DOHH2 (cell line): Measurements from ENCODE around the gene ATP6V0D1.

Source experiments
- H3F3A ChIP-seq: fragments of 200-600 bp; sonication (generic), shearing (Covaris generic); 2 replicates; pipeline ENCODE4 v1.6.0; 2016; ENCODE audit warnings: antibody characterized with exemption, mild to moderate bottlenecking; ENCODE audit not compliant: control insufficient read depth, insufficient read depth
- H3K27ac ChIP-seq: fragments of 200-600 bp; sonication (generic); 2 replicates; pipeline ENCODE4 v1.5.1; 2014; ENCODE audit warnings: low read depth, mild to moderate bottlenecking, low read length, moderate library complexity
- H3K27me3 ChIP-seq: fragments of 200-600 bp; sonication (generic); 2 replicates; pipeline ENCODE4 v1.6.1; 2014; ENCODE audit warnings: mild to moderate bottlenecking, low read length, mixed read lengths; ENCODE audit not compliant: control insufficient read depth
- H3K36me3 ChIP-seq: fragments of 200-600 bp; sonication (generic); 2 replicates; pipeline ENCODE4 v1.6.1; 2014; ENCODE audit warnings: mild to moderate bottlenecking, low read length, moderate library complexity, mixed read lengths; ENCODE audit not compliant: control insufficient read depth
- H3K4me1 ChIP-seq: fragments of 200-600 bp; sonication (generic); 2 replicates; pipeline ENCODE4 v1.6.1; 2014; ENCODE audit warnings: mild to moderate bottlenecking, low read length, mixed read lengths; ENCODE audit not compliant: control insufficient read depth
- H3K4me2 ChIP-seq: fragments of 200-600 bp; sonication (generic); 2 replicates; pipeline ENCODE4 v1.6.0; 2014; ENCODE audit warnings: mild to moderate bottlenecking, low read length, moderate library complexity
- H3K4me3 ChIP-seq: fragments of 200-600 bp; sonication (generic); 2 replicates; pipeline ENCODE4 v1.5.1; 2014; ENCODE audit warnings: mild to moderate bottlenecking, low read length, mixed read lengths
- H3K79me2 ChIP-seq: fragments of 200-600 bp; sonication (generic); 2 replicates; pipeline ENCODE4 v1.6.1; 2014; ENCODE audit warnings: mild to moderate bottlenecking, low read length, mixed read lengths; ENCODE audit not compliant: control insufficient read depth
- H3K9me2 ChIP-seq: fragments of 200-600 bp; sonication (generic); replicated peaks from 2 replicates; pipeline ENCODE4 v1.6.1; 2014; ENCODE audit warnings: mild to moderate bottlenecking, low read length, mixed read lengths; ENCODE audit not compliant: control insufficient read depth
- H3K9me3 ChIP-seq: fragments of 200-600 bp; sonication (generic); 2 replicates; pipeline ENCODE4 v1.6.1; 2014; ENCODE audit warnings: antibody characterized with exemption, low read length, mixed read lengths; ENCODE audit not compliant: control insufficient read depth, insufficient read depth
- H4K20me1 ChIP-seq: fragments of 200-600 bp; sonication (generic); 2 replicates; pipeline ENCODE4 v1.6.0; 2014; ENCODE audit warnings: low read depth, mild to moderate bottlenecking, antibody characterized with exemption, low read length, moderate library complexity; ENCODE audit not compliant: control insufficient read depth, insufficient read depth
- CTCF ChIP-seq: fragments of 200-600 bp; sonication (generic); IDR thresholded peaks from one replicate; pipeline ENCODE4 v1.5.1; 2014; ENCODE audit warnings: antibody characterized with exemption, mild to moderate bottlenecking, low read depth, low read length; ENCODE audit not compliant: poor library complexity, severe bottlenecking
- EZH2phosphoT487 ChIP-seq: fragments of 200-600 bp; sonication (generic); IDR thresholded peaks from 2 replicates; pipeline ENCODE4 v1.6.1; 2017; ENCODE audit warnings: borderline replicate concordance, mild to moderate bottlenecking, antibody characterized with exemption, low read length, moderate library complexity, mixed read lengths

Gene ATP6V0D1

DNA sequence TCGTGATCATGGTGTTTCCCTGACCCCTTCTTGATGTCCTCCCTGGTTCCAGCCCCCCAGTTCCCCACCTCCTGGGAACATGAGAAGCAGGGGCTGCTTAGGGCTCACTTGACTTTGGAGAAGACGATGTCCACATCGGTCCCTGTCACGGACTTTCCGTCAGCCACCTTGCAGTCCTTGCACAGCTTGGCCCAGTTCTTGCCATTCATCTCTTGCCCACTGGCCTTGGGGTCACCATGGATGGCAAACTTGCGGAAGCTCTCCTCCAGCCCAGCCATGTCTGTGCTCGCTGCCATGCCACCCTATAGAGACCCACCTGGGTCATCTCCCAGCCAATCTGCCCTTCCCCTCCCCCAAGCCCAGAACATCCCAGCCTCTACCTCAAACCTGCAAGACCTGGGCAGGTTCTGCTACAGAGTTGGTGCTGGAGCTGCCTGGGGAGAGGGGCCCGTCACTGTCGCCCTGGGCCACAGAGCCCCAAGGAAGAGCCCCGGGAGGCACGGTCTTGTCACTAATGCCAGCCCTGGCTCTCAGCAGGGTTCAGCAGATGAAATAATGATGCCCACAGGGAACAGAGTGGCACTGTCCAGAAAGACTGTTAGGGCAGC lies 90.0 kb downstream of the ATP6V0D1 start:
- no peak overlapping the region for H3K4me3 ChIP-seq
- no peaks in the 10 kb centered on the region for H3K36me3 ChIP-seq
- H3K9me3 ChIP-seq = no peaks in the 10 kb centered on the region
- H3K27ac ChIP-seq = no peak overlapping the region
- TF ChIP-seq EZH2phosphoT487 = no peak
- no peak for TF ChIP-seq CTCF
- no peak overlapping the region for H3K4me2 ChIP-seq
- peaks cover 27% of the 10 kb centered on the region for H3K27me3 ChIP-seq
- H3K9me2 ChIP-seq = no peaks in the 10 kb centered on the region
- H4K20me1 ChIP-seq = no peaks in the 10 kb centered on the region
- H3F3A ChIP-seq = no peaks in the 10 kb centered on the region
- H3K4me1 ChIP-seq = no peaks in the 10 kb centered on the region
- no peaks in the 10 kb centered on the region for H3K79me2 ChIP-seq

- no peaks in the 10 kb centered on the region for H3K9me3 ChIP-seq
- H3K36me3 ChIP-seq = no peaks in the 10 kb centered on the region
- no peaks in the 10 kb centered on the region for H3K9me2 ChIP-seq
- no peaks in the 10 kb centered on the region for H3F3A ChIP-seq
- H3K27ac ChIP-seq = no peak overlapping the region
- no peaks in the 10 kb centered on the region for H4K20me1 ChIP-seq
- TF ChIP-seq CTCF (no peak), EZH2phosphoT487 (no peak)
- no peaks in the 10 kb centered on the region for H3K4me1 ChIP-seq
- H3K79me2 ChIP-seq = no peaks in the 10 kb centered on the region
- H3K27me3 ChIP-seq = peaks cover 26% of the 10 kb centered on the region
- no peak overlapping the region for H3K4me3 ChIP-seq
- no peak overlapping the region for H3K4me2 ChIP-seq
These were observed 90.8 kb downstream of the ATP6V0D1 start for GRCh38 chr16:67389911-67390815.

DNA sequence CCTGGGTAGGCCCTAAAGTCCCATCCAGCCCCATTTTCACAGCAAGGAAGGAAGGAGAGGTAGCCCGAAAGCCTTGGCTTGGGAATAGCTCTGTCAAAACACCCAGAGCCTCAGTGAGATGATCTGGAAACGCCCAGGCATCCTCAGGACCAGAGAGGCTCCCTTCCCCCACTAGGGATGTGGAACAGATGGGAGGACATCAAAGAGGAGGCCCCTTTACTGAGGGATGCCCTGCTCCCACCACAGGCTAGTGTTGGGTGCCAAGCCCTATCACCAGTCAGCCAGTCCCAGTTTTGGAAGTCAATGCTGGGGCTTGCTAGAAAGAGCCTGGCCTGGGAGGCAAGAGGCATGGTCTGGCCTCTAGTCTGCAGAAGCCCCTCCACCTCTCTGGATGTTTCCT lies 92.4 kb downstream of the ATP6V0D1 start:
- Histone ChIP-seq H3K4me3 (no peak overlapping the region), H3K4me2 (no peak overlapping the region), H3K27me3 (peaks cover 13% of the 10 kb centered on the region), H3K79me2 (no peaks in the 10 kb centered on the region), H4K20me1 (no peaks in the 10 kb centered on the region), H3K9me3 (no peaks in the 10 kb centered on the region), H3K36me3 (no peaks in the 10 kb centered on the region), H3K4me1 (no peaks in the 10 kb centered on the region), H3K27ac (no peak overlapping the region), H3K9me2 (no peaks in the 10 kb centered on the region), H3F3A (no peaks in the 10 kb centered on the region)
- TF ChIP-seq CTCF (no peak), EZH2phosphoT487 (no peak)
